Measurements from ENCODE around the gene FRAS1. TPM values are rescaled to one million over a fixed set of nuclear protein-coding genes. Genes with fewer than 3 reads are reported as not detected.
A peak's percentile ranks its signal among the peaks of the same experiment; 100 is the strongest.
"Not testable (repeated sequence)": the region's sequence is repeated elsewhere in the genome, so short reads cannot be mapped to it uniquely, and the experiment has no call there.

Gene FRAS1, protein sequence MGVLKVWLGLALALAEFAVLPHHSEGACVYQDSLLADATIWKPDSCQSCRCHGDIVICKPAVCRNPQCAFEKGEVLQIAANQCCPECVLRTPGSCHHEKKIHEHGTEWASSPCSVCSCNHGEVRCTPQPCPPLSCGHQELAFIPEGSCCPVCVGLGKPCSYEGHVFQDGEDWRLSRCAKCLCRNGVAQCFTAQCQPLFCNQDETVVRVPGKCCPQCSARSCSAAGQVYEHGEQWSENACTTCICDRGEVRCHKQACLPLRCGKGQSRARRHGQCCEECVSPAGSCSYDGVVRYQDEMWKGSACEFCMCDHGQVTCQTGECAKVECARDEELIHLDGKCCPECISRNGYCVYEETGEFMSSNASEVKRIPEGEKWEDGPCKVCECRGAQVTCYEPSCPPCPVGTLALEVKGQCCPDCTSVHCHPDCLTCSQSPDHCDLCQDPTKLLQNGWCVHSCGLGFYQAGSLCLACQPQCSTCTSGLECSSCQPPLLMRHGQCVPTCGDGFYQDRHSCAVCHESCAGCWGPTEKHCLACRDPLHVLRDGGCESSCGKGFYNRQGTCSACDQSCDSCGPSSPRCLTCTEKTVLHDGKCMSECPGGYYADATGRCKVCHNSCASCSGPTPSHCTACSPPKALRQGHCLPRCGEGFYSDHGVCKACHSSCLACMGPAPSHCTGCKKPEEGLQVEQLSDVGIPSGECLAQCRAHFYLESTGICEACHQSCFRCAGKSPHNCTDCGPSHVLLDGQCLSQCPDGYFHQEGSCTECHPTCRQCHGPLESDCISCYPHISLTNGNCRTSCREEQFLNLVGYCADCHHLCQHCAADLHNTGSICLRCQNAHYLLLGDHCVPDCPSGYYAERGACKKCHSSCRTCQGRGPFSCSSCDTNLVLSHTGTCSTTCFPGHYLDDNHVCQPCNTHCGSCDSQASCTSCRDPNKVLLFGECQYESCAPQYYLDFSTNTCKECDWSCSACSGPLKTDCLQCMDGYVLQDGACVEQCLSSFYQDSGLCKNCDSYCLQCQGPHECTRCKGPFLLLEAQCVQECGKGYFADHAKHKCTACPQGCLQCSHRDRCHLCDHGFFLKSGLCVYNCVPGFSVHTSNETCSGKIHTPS (N-terminal part only)
- not detected for total RNA-seq
- total RNA-seq, result 0 reads per million in 2 donors

- H3K4me1 Mint-ChIP-seq, result peaks cover 24% of the 10 kb centered on the region
- DNase-seq (no peak), ATAC-seq (peak; percentile 57)
- peaks cover 92% of the 10 kb centered on the region for H3K27me3 Mint-ChIP-seq
- no peaks in the 10 kb centered on the region for H3K36me3 Mint-ChIP-seq (ENCODE audit: low read depth)
- no peak within 1 kb of the TSS for H3K27ac Mint-ChIP-seq
- H3K4me3 Mint-ChIP-seq, result peak within 1 kb of the TSS; percentile 93
- no peaks in the 10 kb centered on the region for H3K9me3 ChIP-seq (ENCODE audit: control insufficient read depth, low read length, poor library complexity, severe bottlenecking)
Observed at GRCh38 chr4:78057135-78057599, at the start of gene FRAS1. Gene FRAS1 (plus strand): TSS chr4:78057323. CDS start chr4:78058010, 687 bp downstream.

- not testable (repeated sequence) for H3K9me3 ChIP-seq (ENCODE audit: control insufficient read depth, low read length, poor library complexity, severe bottlenecking); DNase-seq; H3K4me1 Mint-ChIP-seq; H3K36me3 Mint-ChIP-seq (ENCODE audit: low read depth); ATAC-seq; H3K27ac Mint-ChIP-seq; H3K4me3 Mint-ChIP-seq
- peaks cover 11% of the 10 kb centered on the region for H3K27me3 Mint-ChIP-seq
Observed at GRCh38 chr4:78011003-78011402, 46.1 kb upstream of the FRAS1 start.

DNA sequence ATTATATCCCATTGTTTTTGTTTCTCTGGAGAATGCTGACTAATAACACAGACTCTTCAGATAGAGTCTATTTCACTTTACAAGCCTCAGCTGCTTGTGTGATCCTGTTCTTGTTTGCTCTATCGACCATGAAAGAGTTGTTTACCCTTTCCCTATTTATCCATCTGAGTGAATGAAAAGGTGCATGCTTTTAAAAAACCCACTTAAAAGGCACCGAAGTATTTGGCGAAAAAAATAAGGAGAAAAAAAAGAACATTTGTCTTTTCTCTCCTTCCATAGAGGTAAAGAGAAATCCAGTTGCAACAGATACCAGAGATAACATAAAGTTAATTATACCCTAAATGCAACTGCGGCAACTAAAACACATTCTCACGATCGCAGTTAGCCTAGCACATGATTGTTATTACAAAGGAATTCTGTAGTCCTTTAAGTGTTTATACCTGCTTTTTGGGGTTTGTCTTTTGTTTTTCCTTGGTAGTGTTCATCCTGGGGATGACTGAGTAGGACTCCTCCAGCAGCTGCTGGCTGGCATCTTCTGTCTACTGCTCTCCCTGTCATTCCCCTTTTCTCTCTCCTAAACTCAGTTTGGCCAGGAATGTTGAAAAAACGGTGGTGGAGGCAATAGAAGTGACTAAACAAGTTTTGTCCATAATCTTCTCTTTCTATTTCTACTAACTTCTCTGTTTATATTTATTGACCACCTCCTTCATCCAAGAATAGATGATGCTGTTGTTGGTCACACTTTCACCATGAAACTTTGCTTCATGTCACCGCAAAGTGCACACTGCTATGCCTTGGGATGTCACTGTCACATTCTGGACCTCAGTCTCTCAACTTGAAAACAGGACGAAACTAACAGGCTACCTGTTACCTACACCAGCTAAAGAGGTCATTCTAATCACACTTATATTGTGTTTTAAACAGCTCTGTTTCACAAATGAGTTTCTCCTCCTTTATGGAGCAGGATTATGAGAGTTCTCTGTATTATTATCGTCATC lies 41.9 kb upstream of the FRAS1 start:
- no peak for DNase-seq
- no peak for ATAC-seq
- Mint-ChIP-seq H3K27ac (no peak overlapping the region), H3K4me3 (no peak overlapping the region), H3K27me3 (peaks cover 11% of the 10 kb centered on the region), H3K36me3 (ENCODE audit: low read depth) (no peaks in the 10 kb centered on the region), H3K4me1 (no peaks in the 10 kb centered on the region)
- H3K9me3 ChIP-seq (ENCODE audit: control insufficient read depth, low read length, poor library complexity, severe bottlenecking), result no peaks in the 10 kb centered on the region

DNA sequence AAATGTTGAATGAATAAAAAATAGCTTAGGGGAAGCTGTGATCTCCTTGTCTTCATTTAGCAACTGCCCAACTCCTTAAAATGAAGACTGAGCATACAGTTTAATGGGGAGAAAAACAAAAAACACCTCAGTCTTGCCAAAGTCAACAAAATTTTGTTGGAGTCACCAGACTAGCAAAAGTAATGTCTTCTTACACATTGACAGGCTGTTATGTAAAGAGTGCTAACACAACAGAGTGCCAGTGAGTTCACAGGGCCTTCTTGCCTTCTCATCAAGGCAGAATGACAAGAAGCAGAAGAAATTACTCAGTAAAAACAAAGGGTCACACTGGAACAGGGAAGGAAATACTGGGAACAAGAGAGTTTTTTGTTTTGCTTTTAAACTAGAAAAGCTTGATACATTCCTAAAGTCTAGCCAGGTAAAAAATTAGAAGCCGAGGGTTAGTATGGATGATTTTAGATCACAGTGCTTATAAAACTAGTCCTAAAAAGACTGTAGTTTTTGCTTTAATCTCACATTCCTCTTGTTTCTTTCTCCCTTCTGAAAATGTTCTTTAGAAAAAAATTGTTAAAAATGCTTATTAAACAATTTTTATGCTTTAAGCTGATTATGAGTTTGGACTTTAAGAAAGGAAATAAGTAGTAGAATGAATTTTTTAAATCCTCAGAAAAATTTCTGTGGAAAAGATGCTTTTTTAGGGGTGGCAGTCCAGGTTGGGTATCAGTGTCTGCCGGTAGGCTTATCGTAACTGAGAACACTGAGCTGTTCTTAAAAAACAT lies 38.7 kb upstream of the FRAS1 start:
- no peak for DNase-seq
- no peak for ATAC-seq
- H3K4me3 Mint-ChIP-seq, result no peak overlapping the region
- no peaks in the 10 kb centered on the region for H3K4me1 Mint-ChIP-seq
- no peaks in the 10 kb centered on the region for H3K36me3 Mint-ChIP-seq (ENCODE audit: low read depth)
- no peaks in the 10 kb centered on the region for H3K9me3 ChIP-seq (ENCODE audit: control insufficient read depth, low read length, poor library complexity, severe bottlenecking)
- H3K27me3 Mint-ChIP-seq, result peaks cover 11% of the 10 kb centered on the region
- H3K27ac Mint-ChIP-seq, result no peak overlapping the region

DNA sequence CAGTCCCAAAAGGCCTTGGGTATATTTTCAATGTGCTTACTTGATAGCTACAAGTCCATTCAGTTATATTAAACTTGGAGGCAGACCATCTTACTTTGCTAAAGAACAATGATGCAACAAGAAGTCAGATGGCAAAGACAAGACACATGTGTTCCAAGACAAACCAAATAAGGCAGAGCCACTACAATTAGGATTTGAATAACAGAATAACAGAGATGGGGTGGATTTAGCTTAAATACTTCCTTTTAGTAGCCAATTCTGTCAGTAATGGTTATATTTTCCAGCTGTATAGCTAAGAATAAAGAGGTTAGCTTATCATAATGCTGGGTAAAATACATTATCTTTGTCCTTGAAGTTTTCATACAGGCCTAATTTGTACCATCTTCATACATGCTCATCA lies 37.7 kb upstream of the FRAS1 start:
- ATAC-seq (no peak), DNase-seq (no peak)
- H3K27me3 Mint-ChIP-seq, result peaks cover 11% of the 10 kb centered on the region
- H3K4me3 Mint-ChIP-seq, result no peak overlapping the region
- no peak overlapping the region for H3K27ac Mint-ChIP-seq
- H3K36me3 Mint-ChIP-seq (ENCODE audit: low read depth), result no peaks in the 10 kb centered on the region
- H3K9me3 ChIP-seq (ENCODE audit: control insufficient read depth, low read length, poor library complexity, severe bottlenecking), result no peaks in the 10 kb centered on the region
- no peaks in the 10 kb centered on the region for H3K4me1 Mint-ChIP-seq

DNA sequence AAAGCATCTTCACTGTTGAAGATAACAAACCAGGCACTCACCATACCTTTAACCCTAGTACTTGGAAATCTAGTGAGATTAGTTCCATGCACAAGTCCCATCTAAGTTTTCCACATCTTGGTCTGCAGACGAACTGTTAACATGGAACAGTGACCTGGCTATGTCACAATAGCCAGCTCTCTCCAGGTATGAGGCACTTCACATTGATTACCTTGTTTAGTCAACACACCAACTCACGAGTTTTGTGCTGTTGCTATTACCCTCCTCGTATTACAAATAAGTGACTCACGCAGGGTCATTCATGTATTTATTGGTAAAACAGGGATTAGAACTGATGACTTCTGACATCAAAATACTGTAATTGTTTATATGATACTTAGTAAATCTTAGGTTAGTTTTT lies 36.4 kb upstream of the FRAS1 start:
- Mint-ChIP-seq H3K27me3 (peaks cover 5% of the 10 kb centered on the region), H3K4me1 (no peaks in the 10 kb centered on the region), H3K36me3 (ENCODE audit: low read depth) (no peaks in the 10 kb centered on the region), H3K4me3 (no peak overlapping the region), H3K27ac (no peak overlapping the region)
- DNase-seq (no peak), ATAC-seq (no peak)
- H3K9me3 ChIP-seq (ENCODE audit: control insufficient read depth, low read length, poor library complexity, severe bottlenecking), result no peaks in the 10 kb centered on the region

DNA sequence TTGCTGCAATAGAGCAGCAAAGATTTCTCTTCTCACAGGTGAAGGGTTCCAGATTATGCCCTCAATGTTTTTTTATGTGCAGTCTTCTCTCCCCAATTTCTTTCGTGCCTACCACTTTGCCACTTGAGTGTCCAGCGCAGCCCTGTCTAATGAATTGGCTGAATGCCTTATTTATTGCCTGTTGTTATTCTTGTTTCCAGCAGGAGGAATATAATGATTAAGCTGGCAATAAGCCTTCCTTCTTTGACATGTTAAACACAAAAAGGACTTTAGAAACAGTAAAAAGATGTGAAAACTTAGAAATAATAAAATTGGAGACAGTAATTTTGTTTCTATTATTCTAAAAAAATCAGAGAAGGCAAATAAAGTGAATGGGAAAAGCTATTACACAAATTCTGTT lies 34.6 kb upstream of the FRAS1 start:
- no peak for DNase-seq
- no peaks in the 10 kb centered on the region for H3K36me3 Mint-ChIP-seq (ENCODE audit: low read depth)
- H3K27ac Mint-ChIP-seq, result no peak overlapping the region
- no peaks in the 10 kb centered on the region for H3K9me3 ChIP-seq (ENCODE audit: control insufficient read depth, low read length, poor library complexity, severe bottlenecking)
- H3K4me1 Mint-ChIP-seq, result no peaks in the 10 kb centered on the region
- H3K27me3 Mint-ChIP-seq, result peaks cover 5% of the 10 kb centered on the region
- ATAC-seq, result no peak
- H3K4me3 Mint-ChIP-seq, result no peak overlapping the region

DNA sequence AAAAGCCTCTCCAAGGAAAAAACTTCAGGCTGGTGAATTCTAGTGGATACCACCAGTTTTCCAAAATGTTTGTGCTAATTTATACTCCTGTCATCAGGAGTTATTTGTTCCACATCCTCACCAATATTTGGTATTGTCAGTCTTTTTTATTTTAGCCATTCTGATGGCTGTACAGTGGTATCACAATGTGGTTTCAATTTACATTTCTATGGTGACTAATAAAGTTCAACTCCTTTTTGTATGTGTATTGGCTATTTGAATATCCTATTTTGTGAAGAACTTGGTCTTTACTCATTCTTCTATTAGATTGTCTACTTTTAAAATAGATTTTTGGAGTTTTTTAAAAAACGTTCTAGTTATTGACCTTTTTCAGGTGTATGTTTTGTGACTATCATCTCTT lies 33.0 kb upstream of the FRAS1 start:
- H3K4me3 Mint-ChIP-seq, result no peak overlapping the region
- H3K36me3 Mint-ChIP-seq (ENCODE audit: low read depth), result no peaks in the 10 kb centered on the region
- peaks cover 5% of the 10 kb centered on the region for H3K27me3 Mint-ChIP-seq
- no peak overlapping the region for H3K27ac Mint-ChIP-seq
- no peak for ATAC-seq
- no peaks in the 10 kb centered on the region for H3K9me3 ChIP-seq (ENCODE audit: control insufficient read depth, low read length, poor library complexity, severe bottlenecking)
- no peak for DNase-seq
- no peaks in the 10 kb centered on the region for H3K4me1 Mint-ChIP-seq

DNA sequence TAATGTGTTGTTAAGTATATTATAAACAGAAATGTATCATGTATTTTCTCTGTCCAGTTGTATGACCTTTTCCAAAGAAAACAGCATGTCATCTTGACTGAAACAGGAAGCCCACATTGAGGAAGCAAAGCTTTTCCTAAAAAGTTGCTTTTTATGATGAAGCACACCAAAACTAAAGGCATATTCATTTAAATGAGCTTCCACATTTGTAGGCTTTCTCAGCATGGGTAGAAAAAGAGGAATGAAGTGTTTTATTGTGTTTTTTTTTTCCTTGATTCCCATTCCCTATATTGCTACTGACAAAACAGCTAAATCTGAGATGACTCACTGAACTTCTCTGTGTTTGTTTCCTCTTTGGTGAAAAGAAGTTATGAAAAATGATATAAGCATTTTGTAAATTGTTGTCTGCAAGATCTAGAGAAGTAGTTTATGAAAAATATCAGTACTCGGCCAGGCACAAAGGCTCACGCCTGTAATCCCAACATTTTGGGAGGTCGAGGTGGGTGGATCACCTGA lies 32.5 kb upstream of the FRAS1 start:
- Mint-ChIP-seq H3K4me1 (no peaks in the 10 kb centered on the region), H3K27ac (no peak overlapping the region), H3K27me3 (peaks cover 5% of the 10 kb centered on the region), H3K36me3 (ENCODE audit: low read depth) (no peaks in the 10 kb centered on the region), H3K4me3 (no peak overlapping the region)
- ATAC-seq (no peak), DNase-seq (no peak)
- no peaks in the 10 kb centered on the region for H3K9me3 ChIP-seq (ENCODE audit: control insufficient read depth, low read length, poor library complexity, severe bottlenecking)

DNA sequence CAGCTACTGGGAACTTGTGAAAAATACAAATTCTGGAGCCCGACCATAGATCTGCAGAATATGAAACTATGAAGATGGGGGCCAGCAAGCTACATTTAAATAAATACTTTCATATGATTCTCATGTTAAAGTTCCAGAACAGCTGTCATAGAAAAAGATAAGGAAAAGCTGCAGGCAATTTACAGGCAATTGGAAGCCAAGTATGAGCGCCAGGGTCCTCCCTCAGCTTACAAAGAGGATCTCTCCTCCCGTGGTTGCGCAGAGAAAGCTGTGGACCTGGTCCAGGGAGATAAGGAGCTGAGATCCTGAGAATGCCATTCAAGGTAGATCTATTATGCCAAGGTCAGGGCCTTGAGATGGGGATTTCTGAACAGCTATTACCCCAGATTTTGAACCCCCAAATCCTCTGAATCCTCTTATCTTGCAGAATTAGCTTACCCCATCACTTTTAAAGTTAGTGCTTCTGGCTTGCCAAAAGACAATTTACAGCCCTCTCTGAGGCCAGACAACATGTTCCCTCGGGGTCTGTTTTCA lies 25.6 kb upstream of the FRAS1 start:
- no peaks in the 10 kb centered on the region for H3K9me3 ChIP-seq (ENCODE audit: control insufficient read depth, low read length, poor library complexity, severe bottlenecking)
- H3K27ac Mint-ChIP-seq, result no peak overlapping the region
- peaks cover 20% of the 10 kb centered on the region for H3K27me3 Mint-ChIP-seq
- H3K36me3 Mint-ChIP-seq (ENCODE audit: low read depth), result no peaks in the 10 kb centered on the region
- ATAC-seq (no peak), DNase-seq (no peak)
- H3K4me1 Mint-ChIP-seq, result no peaks in the 10 kb centered on the region
- no peak overlapping the region for H3K4me3 Mint-ChIP-seq

- ATAC-seq, result no peak
- Mint-ChIP-seq H3K27ac (no peak overlapping the region), H3K27me3 (peaks cover 20% of the 10 kb centered on the region), H3K4me1 (no peaks in the 10 kb centered on the region), H3K36me3 (ENCODE audit: low read depth) (no peaks in the 10 kb centered on the region), H3K4me3 (no peak overlapping the region)
- no peaks in the 10 kb centered on the region for H3K9me3 ChIP-seq (ENCODE audit: control insufficient read depth, low read length, poor library complexity, severe bottlenecking)
- no peak for DNase-seq
Observed at GRCh38 chr4:78032446-78032845, 24.7 kb upstream of the FRAS1 start.
